PC-9 (cell line): ENCODE measurements around the gene AKAIN1. TPM values are rescaled to one million over a fixed set of nuclear protein-coding genes. Genes with fewer than 3 reads are reported as not detected.

ENCODE experiments used
- Bru-seq: library from RNA; stranded (reverse); fragments of 400-500 nt; gene quantifications from one replicate; lab custom pipeline; 2021; lab: Mats Ljungman, UMichigan
- BruChase-seq, 2 experiments: library from RNA; stranded (reverse); fragments of 400-500 nt; gene quantifications; one replicate each; lab custom pipeline; 2021; lab: Mats Ljungman, UMichigan
- BruUV-seq: library from RNA; stranded (reverse); fragments of 400-500 nt; replicated peaks from 2 replicates; lab custom pipeline; 2021; lab: Mats Ljungman, UMichigan
- CTCF ChIA-PET: fragments of 300-600 bp; sonication (Branson Sonifier 250); formaldehyde crosslinking; loops from one replicate; lab custom pipeline; 2022; ENCODE audit warnings: antibody characterized with exemption; lab: Charles Lee
- POLR2A ChIA-PET: fragments of 300-600 bp; sonication (Branson Sonifier 250); formaldehyde crosslinking; loops from one replicate; lab custom pipeline; 2022; ENCODE audit warnings: antibody characterized with exemption; ENCODE audit not compliant: unreplicated experiment; lab: Charles Lee
- DNase-seq, 2 experiments: peaks; one replicate each; pipeline versions ENCODE4 v3.0.0 to v3.0.0-alpha.2; 2015 to 2022; ENCODE audit warnings: mixed read lengths in 1 of 2
- H2AFZ ChIP-seq: fragments of 200-600 bp; sonication (generic); 2 replicates; pipeline ENCODE4 v1.8.1; 2017; ENCODE audit warnings: antibody characterized with exemption
- H3F3A ChIP-seq: fragments of 200-600 bp; sonication (generic); 2 replicates; pipeline ENCODE4 v1.8.1; 2017; ENCODE audit warnings: antibody characterized with exemption, mild to moderate bottlenecking, low read depth; ENCODE audit not compliant: insufficient read depth
- H3K27ac ChIP-seq: fragments of 200-600 bp; sonication (generic); 2 replicates; pipeline ENCODE4 v1.6.1; 2016; ENCODE audit warnings: mixed run types
- H3K27me3 ChIP-seq: fragments of 200-600 bp; sonication (generic); 2 replicates; pipeline ENCODE4 v1.6.1; 2016; ENCODE audit warnings: low read depth, mixed run types; ENCODE audit not compliant: insufficient read depth
- H3K36me3 ChIP-seq: fragments of 200-600 bp; sonication (generic); 2 replicates; pipeline ENCODE4 v1.6.1; 2016; ENCODE audit warnings: low read depth, mixed run types
- H3K4me1 ChIP-seq: fragments of 200-600 bp; sonication (generic); replicated peaks from 2 replicates; pipeline ENCODE4 v1.6.1; 2016; ENCODE audit warnings: mixed run types; ENCODE audit not compliant: insufficient read depth
- H3K4me2 ChIP-seq: fragments of 200-600 bp; sonication (generic); 2 replicates; pipeline ENCODE4 v1.6.1; 2017; ENCODE audit warnings: mixed run types
- H3K4me3 ChIP-seq: fragments of 200-600 bp; sonication (generic); 2 replicates; pipeline ENCODE4 v1.6.1; 2016; ENCODE audit warnings: mixed run types
- H3K79me2 ChIP-seq: fragments of 200-600 bp; sonication (generic); 2 replicates; pipeline ENCODE4 v1.6.1; 2017; ENCODE audit warnings: low read depth, mixed run types
- H3K9me2 ChIP-seq: fragments of 200-600 bp; sonication (generic); 2 replicates; pipeline ENCODE4 v1.8.1; 2017; ENCODE audit warnings: mild to moderate bottlenecking; ENCODE audit not compliant: insufficient read depth
- H3K9me3 ChIP-seq: fragments of 200-600 bp; sonication (generic); 2 replicates; pipeline ENCODE4 v1.8.1; 2016; ENCODE audit warnings: low read depth; ENCODE audit not compliant: insufficient read depth
- H4K20me1 ChIP-seq: fragments of 200-600 bp; sonication (generic); 2 replicates; pipeline ENCODE4 v1.8.1; 2017; ENCODE audit not compliant: insufficient read depth
- EZH2 ChIP-seq: fragments of 200-600 bp; sonication (generic); IDR thresholded peaks from 2 replicates; pipeline ENCODE4 v1.8.0; 2017; ENCODE audit warnings: antibody characterized with exemption, low read depth
- intact Hi-C: fragments of 100-400 bp; cut with micrococcal nuclease; formaldehyde crosslinking; loops from one replicate; pipeline ENCODE4 v1.10.0; 2022; ENCODE audit not compliant: unreplicated experiment
- long read RNA-seq: library from polyadenylated mRNA; stranded (forward); transcript quantifications from one replicate; pipeline ENCODE4 v2.0.0, GENCODE V29; 2022
- total RNA-seq: library from RNA; stranded (reverse); gene quantifications from 2 replicates; pipeline ENCODE4 v1.2.3, GENCODE V29; 2021
- TF ChIP-seq, protein P1 (sequence below): fragments of 200-600 bp; sonication (generic); conservative IDR thresholded peaks from 2 replicates; pipeline ENCODE4 v1.6.1; 2017; ENCODE audit warnings: mixed run types, antibody characterized with exemption, mild to moderate bottlenecking, moderate library complexity

AKAIN1 gene, protein sequence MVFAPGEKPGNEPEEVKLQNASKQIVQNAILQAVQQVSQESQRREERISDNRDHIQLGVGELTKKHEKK
- not detected in 2 replicates for total RNA-seq
- not detected for Bru-seq, nascent RNA
- BruChase-seq, experiment 1, labeled RNA remaining after a 2-hour chase: percentile 2 among the genes with signal in this experiment
- not detected for BruChase-seq, experiment 2, labeled RNA remaining after a 6-hour chase
- long read RNA-seq: 0 reads

- no peaks in the 10 kb centered on the region for H3F3A ChIP-seq
- no peak within 1 kb of the TSS for H2AFZ ChIP-seq
- H3K27ac ChIP-seq: no peak within 1 kb of the TSS
- no peak for DNase-seq
- ChIA-PET CTCF (no interaction called here), POLR2A (no interaction called here)
- BruUV-seq: no TSS peak
- H3K9me3 ChIP-seq: no peaks in the 10 kb centered on the region
- TF ChIP-seq, protein P1, sequence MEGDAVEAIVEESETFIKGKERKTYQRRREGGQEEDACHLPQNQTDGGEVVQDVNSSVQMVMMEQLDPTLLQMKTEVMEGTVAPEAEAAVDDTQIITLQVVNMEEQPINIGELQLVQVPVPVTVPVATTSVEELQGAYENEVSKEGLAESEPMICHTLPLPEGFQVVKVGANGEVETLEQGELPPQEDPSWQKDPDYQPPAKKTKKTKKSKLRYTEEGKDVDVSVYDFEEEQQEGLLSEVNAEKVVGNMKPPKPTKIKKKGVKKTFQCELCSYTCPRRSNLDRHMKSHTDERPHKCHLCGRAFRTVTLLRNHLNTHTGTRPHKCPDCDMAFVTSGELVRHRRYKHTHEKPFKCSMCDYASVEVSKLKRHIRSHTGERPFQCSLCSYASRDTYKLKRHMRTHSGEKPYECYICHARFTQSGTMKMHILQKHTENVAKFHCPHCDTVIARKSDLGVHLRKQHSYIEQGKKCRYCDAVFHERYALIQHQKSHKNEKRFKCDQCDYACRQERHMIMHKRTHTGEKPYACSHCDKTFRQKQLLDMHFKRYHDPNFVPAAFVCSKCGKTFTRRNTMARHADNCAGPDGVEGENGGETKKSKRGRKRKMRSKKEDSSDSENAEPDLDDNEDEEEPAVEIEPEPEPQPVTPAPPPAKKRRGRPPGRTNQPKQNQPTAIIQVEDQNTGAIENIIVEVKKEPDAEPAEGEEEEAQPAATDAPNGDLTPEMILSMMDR: no peak
- TF ChIP-seq EZH2: no peak
- intact Hi-C loops: no loop called here
- no peak within 1 kb of the TSS for H3K4me2 ChIP-seq
- H3K4me3 ChIP-seq: no peak within 1 kb of the TSS
- H3K79me2 ChIP-seq: no peaks in the 10 kb centered on the region
- H3K4me1 ChIP-seq: no peaks in the 10 kb centered on the region
- H3K27me3 ChIP-seq: peaks cover 5% of the 10 kb centered on the region; the same call in 1 of the 2 replicates
- no peaks in the 10 kb centered on the region for H3K36me3 ChIP-seq
- H3K9me2 ChIP-seq: no peaks in the 10 kb centered on the region
- H4K20me1 ChIP-seq: no peaks in the 10 kb centered on the region
These were observed at the start of gene AKAIN1 for GRCh38 chr18:5197032-5197434. Gene AKAIN1 (minus strand): TSS chr18:5197257. CDS start chr18:5197053, 204 bp downstream.

GRCh38 chr18:5244941-5245340 lies 47.9 kb upstream of the AKAIN1 start:
- no peak overlapping the region for H2AFZ ChIP-seq
- H3K9me2 ChIP-seq: no peaks in the 10 kb centered on the region
- no peak overlapping the region for H3K27ac ChIP-seq
- intact Hi-C loops: no loop called here
- ChIA-PET POLR2A (no interaction called here), CTCF (no interaction called here)
- no peaks in the 10 kb centered on the region for H3K9me3 ChIP-seq
- H3K4me3 ChIP-seq: no peak overlapping the region
- no peaks in the 10 kb centered on the region for H3F3A ChIP-seq
- H3K4me1 ChIP-seq: no peaks in the 10 kb centered on the region
- H4K20me1 ChIP-seq: no peaks in the 10 kb centered on the region
- no peak for TF ChIP-seq EZH2
- H3K36me3 ChIP-seq: no peaks in the 10 kb centered on the region
- no peaks in the 10 kb centered on the region for H3K27me3 ChIP-seq
- no TSS peak for BruUV-seq
- H3K4me2 ChIP-seq: no peak overlapping the region
- no peaks in the 10 kb centered on the region; the same call in 1 of the 2 replicates for H3K79me2 ChIP-seq
- no peak for DNase-seq

DNA sequence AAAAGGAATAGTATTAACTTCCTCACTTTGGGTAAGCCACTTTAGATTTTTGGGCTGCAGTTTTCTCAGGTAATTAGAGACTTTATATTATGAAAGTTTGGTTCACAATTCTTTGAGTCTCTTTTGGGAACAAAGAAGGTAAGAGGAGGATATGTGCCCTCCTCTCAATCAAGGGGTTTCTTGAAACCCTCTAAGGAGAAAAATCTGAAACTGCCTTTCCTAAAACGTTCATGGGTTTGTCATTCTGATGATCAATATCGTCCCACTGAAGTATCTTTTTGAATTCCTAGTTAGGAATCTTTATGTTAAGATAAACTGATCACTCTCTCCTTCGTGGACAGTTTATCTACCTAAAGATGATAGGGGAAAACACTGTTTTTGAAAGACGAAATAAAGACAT lies 42.4 kb upstream of the AKAIN1 start:
- peaks cover 14% of the 10 kb centered on the region for H3K79me2 ChIP-seq
- TF ChIP-seq, protein P1: no peak
- no peak for TF ChIP-seq EZH2
- intact Hi-C loops: no loop called here
- no peak for DNase-seq
- H3K9me3 ChIP-seq: no peaks in the 10 kb centered on the region
- no peaks in the 10 kb centered on the region for H3K36me3 ChIP-seq
- peaks cover 9% of the 10 kb centered on the region; the same call in 1 of the 2 replicates for H3K4me1 ChIP-seq
- BruUV-seq: no TSS peak
- H3K27ac ChIP-seq: no peak overlapping the region
- no peaks in the 10 kb centered on the region for H4K20me1 ChIP-seq
- no peaks in the 10 kb centered on the region for H3F3A ChIP-seq
- ChIA-PET POLR2A (no interaction called here), CTCF (no interaction called here)
- peak overlapping the region; percentile 98 for H3K4me3 ChIP-seq
- H2AFZ ChIP-seq: no peak overlapping the region
- no peaks in the 10 kb centered on the region for H3K9me2 ChIP-seq
- H3K4me2 ChIP-seq: peak overlapping the region; percentile 98
- H3K27me3 ChIP-seq: no peaks in the 10 kb centered on the region; the same call in 1 of the 2 replicates
